ENCODE data around the gene LRRC25. TPM values are rescaled to one million over a fixed set of nuclear protein-coding genes. Genes with fewer than 3 reads are reported as not detected.
"Not testable (repeated sequence)": the region's sequence is repeated elsewhere in the genome, so short reads cannot be mapped to it uniquely, and the experiment has no call there.

The LRRC25 gene
- total RNA-seq, 1 experiment from 2014 or later: not detected

GRCh38 chr19:18351544-18351943 is 45.9 kb downstream of the LRRC25 start:
- no peak for DNase-seq
- H3K9me3 ChIP-seq: peaks cover under 1% of the 10 kb centered on the region; the same call in 1 of the 2 replicates
- no peaks in the 10 kb centered on the region for H3K27me3 ChIP-seq
- peaks cover 9% of the 10 kb centered on the region for H3K36me3 ChIP-seq
- H3K4me3 ChIP-seq: no peak overlapping the region

GRCh38 chr19:18350490-18350889 is 46.9 kb downstream of the LRRC25 start:
- Histone ChIP-seq H3K27me3 (no peaks in the 10 kb centered on the region), H3K36me3 (no peaks in the 10 kb centered on the region), H3K4me3 (no peak overlapping the region), H3K9me3 (no peaks in the 10 kb centered on the region)
- DNase-seq: no peak

DNA sequence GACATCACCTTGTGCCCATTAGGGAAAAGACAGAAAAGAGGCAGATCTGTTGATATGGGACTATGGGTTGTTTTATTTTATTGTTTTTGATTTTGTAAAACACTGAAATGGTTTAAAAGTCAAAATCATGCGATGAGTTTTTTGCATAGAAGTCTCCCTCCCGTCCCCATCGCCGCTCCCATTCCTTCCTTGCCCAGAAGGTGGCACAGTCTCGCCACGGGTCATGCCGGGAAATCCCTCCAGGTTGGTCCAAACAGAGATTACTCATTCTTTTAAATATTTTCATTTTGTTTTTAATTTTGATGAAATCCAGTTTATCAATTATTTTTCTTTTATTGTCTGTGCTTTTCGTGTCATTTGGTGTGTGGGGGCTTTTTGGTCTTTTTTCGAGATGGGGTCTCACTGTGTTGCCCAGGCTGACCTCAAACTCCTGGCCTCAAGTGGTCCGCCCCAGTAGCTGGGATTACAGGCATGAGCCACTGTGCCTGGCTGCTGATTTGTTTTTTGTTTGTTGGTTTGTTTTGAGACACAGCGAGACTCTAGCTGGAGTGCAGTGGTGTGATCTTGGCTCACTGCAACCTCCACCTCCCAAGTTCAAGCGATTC is 47.8 kb downstream of the LRRC25 start:
- Histone ChIP-seq H3K9me3 (no peaks in the 10 kb centered on the region), H3K27me3 (no peaks in the 10 kb centered on the region), H3K4me3 (no peak overlapping the region), H3K36me3 (no peaks in the 10 kb centered on the region)
- DNase-seq: peak; percentile 53

GRCh38 chr19:18348818-18349339 is 48.5 kb downstream of the LRRC25 start:
- not testable (repeated sequence) for H3K4me3 ChIP-seq, H3K36me3 ChIP-seq, H3K9me3 ChIP-seq, H3K27me3 ChIP-seq, DNase-seq

- no peak for DNase-seq
- Histone ChIP-seq H3K27me3 (no peaks in the 10 kb centered on the region), H3K9me3 (no peaks in the 10 kb centered on the region), H3K36me3 (no peaks in the 10 kb centered on the region), H3K4me3 (no peak overlapping the region)
These were observed 49.3 kb downstream of the LRRC25 start for GRCh38 chr19:18348171-18348570.

DNA sequence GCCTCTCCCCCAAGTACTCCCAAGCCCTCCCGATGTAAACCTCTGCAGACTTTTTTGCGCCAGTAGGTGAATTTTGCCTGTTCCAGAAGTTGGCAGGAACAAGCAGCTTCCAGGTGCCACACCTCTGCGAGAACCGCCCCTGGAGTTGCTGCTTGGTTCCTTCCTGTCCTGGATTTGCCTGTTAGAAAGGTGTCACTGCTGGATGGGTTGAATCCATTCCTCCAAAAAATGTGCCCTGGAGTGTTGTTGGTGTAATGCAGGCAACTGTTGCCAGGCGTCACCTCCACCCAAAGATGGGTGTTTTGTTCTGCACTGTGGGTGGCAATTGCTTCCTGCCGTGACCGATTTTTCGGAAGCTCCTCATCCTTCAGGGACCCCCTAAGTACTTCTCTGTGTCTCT is 51.3 kb downstream of the LRRC25 start:
- Histone ChIP-seq H3K9me3 (no peaks in the 10 kb centered on the region), H3K36me3 (no peaks in the 10 kb centered on the region), H3K4me3 (no peak overlapping the region), H3K27me3 (no peaks in the 10 kb centered on the region)
- no peak for DNase-seq

- DNase-seq: no peak
- H3K27me3 ChIP-seq: no peaks in the 10 kb centered on the region
- no peaks in the 10 kb centered on the region for H3K9me3 ChIP-seq
- no peak overlapping the region for H3K4me3 ChIP-seq
- H3K36me3 ChIP-seq: no peaks in the 10 kb centered on the region
These were observed 52.1 kb downstream of the LRRC25 start for GRCh38 chr19:18345296-18345695.

- Histone ChIP-seq H3K9me3 (no peaks in the 10 kb centered on the region), H3K4me3 (no peak overlapping the region), H3K36me3 (no peaks in the 10 kb centered on the region), H3K27me3 (no peaks in the 10 kb centered on the region)
- no peak for DNase-seq
These were observed 52.9 kb downstream of the LRRC25 start for GRCh38 chr19:18344582-18344950.

DNA sequence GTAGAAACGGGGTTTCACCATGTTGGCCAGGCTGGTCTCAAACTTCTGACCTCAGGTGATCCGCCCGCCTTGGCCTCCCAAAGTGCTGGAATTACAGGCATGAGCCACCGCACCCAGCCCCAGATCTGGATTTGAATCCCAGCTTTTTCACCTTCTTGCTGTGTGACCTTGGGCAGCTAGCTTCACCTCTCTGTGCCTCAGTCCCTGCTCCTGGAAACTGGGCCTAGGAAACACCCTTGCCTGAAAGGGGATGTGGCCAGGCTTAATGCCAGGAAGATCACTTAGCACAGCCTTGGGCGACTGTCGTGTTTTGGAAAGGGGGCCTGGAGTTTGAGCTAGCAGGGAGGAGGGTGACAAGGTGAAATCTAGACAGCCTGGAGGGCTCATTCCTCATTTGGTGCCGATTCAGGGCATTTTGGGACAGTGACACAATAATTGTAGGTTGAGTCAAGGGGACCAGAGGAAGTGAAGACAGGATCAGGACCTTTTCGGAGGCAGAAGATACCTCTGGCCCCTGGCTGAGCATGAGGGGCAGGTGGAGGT is 55.3 kb downstream of the LRRC25 start:
- no peak for DNase-seq

More for the DNA sequence above, 55.3 kb downstream of the LRRC25 start:
- Histone ChIP-seq H3K36me3 (no peaks in the 10 kb centered on the region), H3K27me3 (no peaks in the 10 kb centered on the region), H3K9me3 (no peaks in the 10 kb centered on the region), H3K4me3 (no peak overlapping the region)

Other genes with a start within 250 kb of the LRRC25 start
- 4.2 and 13.2 TPM in 2 replicates for gene PIK3R2, start 244.5 kb downstream of the LRRC25 start, total RNA-seq (2014; rRNA removed; shearing (Covaris generic); ENCODE audit: low replicate concordance)
- gene IFI30, start 223.8 kb downstream of the LRRC25 start, total RNA-seq (2014; rRNA removed; shearing (Covaris generic); ENCODE audit: low replicate concordance): 1.0 TPM in 1 of 2 replicates, not detected in the other
- gene MPV17L2, start 204.4 kb downstream of the LRRC25 start, total RNA-seq (2014; rRNA removed; shearing (Covaris generic); ENCODE audit: low replicate concordance): 8.2 and 29.5 TPM in 2 replicates
- gene RAB3A, start 193.6 kb downstream of the LRRC25 start, total RNA-seq (2014; rRNA removed; shearing (Covaris generic); ENCODE audit: low replicate concordance): 0.99 TPM in 1 of 2 replicates, not detected in the other
- gene PDE4C, start 171.2 kb downstream of the LRRC25 start, total RNA-seq (2014; rRNA removed; shearing (Covaris generic); ENCODE audit: low replicate concordance): not detected in 2 replicates
- 0.03 and 0.05 TPM in 2 replicates for gene IQCN, start 123.2 kb downstream of the LRRC25 start, total RNA-seq (2014; rRNA removed; shearing (Covaris generic); ENCODE audit: low replicate concordance)
- 85.7 and 102 TPM in 2 replicates for gene JUND, start 116.0 kb downstream of the LRRC25 start, total RNA-seq (2014; rRNA removed; shearing (Covaris generic); ENCODE audit: low replicate concordance)
- gene LSM4, start 74.5 kb downstream of the LRRC25 start, total RNA-seq (2014; rRNA removed; shearing (Covaris generic); ENCODE audit: low replicate concordance): 335 and 636 TPM in 2 replicates
- gene PGPEP1, start 57.0 kb downstream of the LRRC25 start, total RNA-seq (2014; rRNA removed; shearing (Covaris generic); ENCODE audit: low replicate concordance): 5.5 and 11.2 TPM in 2 replicates
- gene GDF15, start 11.5 kb downstream of the LRRC25 start, total RNA-seq (2014; rRNA removed; shearing (Covaris generic); ENCODE audit: low replicate concordance): 2.3 and 13.1 TPM in 2 replicates
- 187 and 203 TPM in 2 replicates for gene SSBP4, start 21.8 kb upstream of the LRRC25 start, total RNA-seq (2014; rRNA removed; shearing (Covaris generic); ENCODE audit: low replicate concordance)
- 0.40 and 4.4 TPM in 2 replicates for gene ISYNA1, start 40.5 kb upstream of the LRRC25 start, total RNA-seq (2014; rRNA removed; shearing (Covaris generic); ENCODE audit: low replicate concordance)
- gene ELL, start 124.4 kb upstream of the LRRC25 start, total RNA-seq (2014; rRNA removed; shearing (Covaris generic); ENCODE audit: low replicate concordance): 12.2 and 22.1 TPM in 2 replicates
- 291 and 381 TPM in 2 replicates for gene FKBP8, start 146.0 kb upstream of the LRRC25 start, total RNA-seq (2014; rRNA removed; shearing (Covaris generic); ENCODE audit: low replicate concordance)
- gene KXD1, start 160.2 kb upstream of the LRRC25 start, total RNA-seq (2014; rRNA removed; shearing (Covaris generic); ENCODE audit: low replicate concordance): 140 and 145 TPM in 2 replicates
- 457 and 1,435 TPM in 2 replicates for gene UBA52, start 174.2 kb upstream of the LRRC25 start, total RNA-seq (2014; rRNA removed; shearing (Covaris generic); ENCODE audit: low replicate concordance)
- gene REX1BD, start 191.2 kb upstream of the LRRC25 start, total RNA-seq (2014; rRNA removed; shearing (Covaris generic); ENCODE audit: low replicate concordance): 127 and 179 TPM in 2 replicates
- gene CRLF1, start 209.2 kb upstream of the LRRC25 start, total RNA-seq (2014; rRNA removed; shearing (Covaris generic); ENCODE audit: low replicate concordance): 6.6 and 16.9 TPM in 2 replicates
- 0.36 TPM in 1 of 2 replicates, not detected in the other for gene TMEM59L, start 215.2 kb upstream of the LRRC25 start, total RNA-seq (2014; rRNA removed; shearing (Covaris generic); ENCODE audit: low replicate concordance)
- gene KLHL26, start 239.4 kb upstream of the LRRC25 start, total RNA-seq (2014; rRNA removed; shearing (Covaris generic); ENCODE audit: low replicate concordance): 1.9 and 8.6 TPM in 2 replicates

Measured in MG63 (cell line).